Measurements from ENCODE around the gene MYF5. TPM values are rescaled to one million over a fixed set of nuclear protein-coding genes. Genes with fewer than 3 reads are reported as not detected.

Gene MYF5
- total and polyA plus RNA-seq, 2 experiments from 2014 or later = not detected

DNA sequence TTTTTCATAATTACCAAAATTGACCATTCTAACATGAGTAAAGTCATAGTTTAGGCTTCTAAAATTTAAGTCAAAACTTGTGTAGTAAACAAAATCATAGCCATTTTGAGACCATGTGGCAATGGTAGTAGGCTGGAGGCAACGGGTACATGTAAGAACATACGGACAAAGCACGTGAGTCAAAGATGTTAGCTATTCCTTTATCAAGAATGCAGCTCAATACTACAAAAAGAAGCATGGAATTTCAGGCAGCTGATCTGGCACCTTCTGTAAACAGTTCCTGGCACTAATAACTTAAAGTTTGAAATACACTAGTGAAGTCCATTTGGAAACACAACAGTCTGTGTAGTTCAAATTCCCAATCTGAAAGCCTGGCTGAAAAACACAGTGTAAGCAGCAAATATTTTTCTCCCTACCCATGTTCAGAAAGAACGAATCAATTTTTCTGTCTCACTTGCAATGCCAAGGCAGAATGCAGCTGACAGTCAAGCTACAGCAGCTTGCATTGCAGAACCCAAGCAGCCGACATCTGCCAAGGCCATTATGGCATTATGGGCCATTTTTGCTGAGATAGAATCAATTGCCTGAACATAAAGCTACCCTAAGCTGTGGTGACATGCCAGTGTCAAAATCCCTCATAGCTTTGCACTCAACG is 29.3 kb downstream of the MYF5 start:
- no peaks in the 10 kb centered on the region for H3K9me3 ChIP-seq (ENCODE audit: low read depth)
- H3K9ac ChIP-seq = no peak overlapping the region
- H3K79me2 ChIP-seq (ENCODE audit: insufficient read depth) = no peaks in the 10 kb centered on the region
- TF ChIP-seq EZH2phosphoT487 (IDR thresholded peaks at IDR 0.05; ENCODE audit: insufficient read depth, low read depth) = no peak
- no peak for TF ChIP-seq EZH2 (IDR thresholded peaks at IDR 0.05; ENCODE audit: insufficient read depth, poor library complexity, severe bottlenecking)
- H3K9me2 ChIP-seq (ENCODE audit: insufficient read depth) = no peaks in the 10 kb centered on the region
- H4K20me1 ChIP-seq (ENCODE audit: insufficient read depth) = no peaks in the 10 kb centered on the region
- WGBS, 2 experiments (ENCODE audit: low coverage in 1 of 2, low lambda C conversion rate in 2 of 2, missing lambda C conversion rate in 2 of 2) = 22 to 24% methylated on average over 6 of the region's 6 CpGs
- no peak overlapping the region for H3K4me2 ChIP-seq (ENCODE audit: unreplicated experiment)
- in situ Hi-C loops (cut with MboI) = no loop called here
- no peak overlapping the region for H3K27ac ChIP-seq
- H2AFZ ChIP-seq = peak overlapping the region; percentile 28; the same call in 1 of the 2 replicates
- H3K4me1 ChIP-seq (ENCODE audit: insufficient read depth) = peaks cover 6% of the 10 kb centered on the region; the same call in 1 of the 2 replicates
- H3F3A ChIP-seq (ENCODE audit: insufficient read depth) = no peaks in the 10 kb centered on the region
- H3K27me3 ChIP-seq (replicated peaks; ENCODE audit: insufficient read depth) = no peaks in the 10 kb centered on the region
- H3K4me3 ChIP-seq = no peak overlapping the region
- DNase-seq = peak; percentile 4
- H3K36me3 ChIP-seq (ENCODE audit: low read depth) = no peaks in the 10 kb centered on the region

DNA sequence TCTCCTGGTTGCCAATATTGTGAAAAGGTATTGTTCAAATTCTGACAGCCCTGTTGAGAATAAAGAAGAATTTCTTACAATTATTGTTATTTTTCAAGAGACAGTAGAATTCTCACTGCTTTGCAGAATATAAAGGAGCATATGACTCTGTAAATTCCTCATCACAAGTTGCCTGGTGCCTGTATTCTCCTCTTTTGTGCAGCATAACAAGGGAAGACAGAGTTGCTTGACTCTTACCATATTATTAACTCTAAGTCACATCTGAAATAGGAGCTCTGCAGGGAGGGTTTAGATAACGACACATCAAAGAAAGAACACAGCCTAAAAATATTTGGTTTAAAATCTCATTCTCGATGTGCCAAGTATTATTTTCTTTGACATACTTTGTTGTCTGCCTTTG is 31.1 kb downstream of the MYF5 start:
- Histone ChIP-seq H4K20me1 (ENCODE audit: insufficient read depth) (no peaks in the 10 kb centered on the region), H3K79me2 (ENCODE audit: insufficient read depth) (no peaks in the 10 kb centered on the region), H3K27ac (no peak overlapping the region), H2AFZ (no peak overlapping the region), H3K36me3 (ENCODE audit: low read depth) (no peaks in the 10 kb centered on the region), H3K9me3 (ENCODE audit: low read depth) (no peaks in the 10 kb centered on the region), H3K4me2 (ENCODE audit: unreplicated experiment) (no peak overlapping the region), H3K9ac (no peak overlapping the region), H3K27me3 (replicated peaks; ENCODE audit: insufficient read depth) (no peaks in the 10 kb centered on the region), H3K4me1 (ENCODE audit: insufficient read depth) (peaks cover 6% of the 10 kb centered on the region; the same call in 1 of the 2 replicates), H3K4me3 (no peak overlapping the region), H3K9me2 (ENCODE audit: insufficient read depth) (no peaks in the 10 kb centered on the region), H3F3A (ENCODE audit: insufficient read depth) (no peaks in the 10 kb centered on the region)
- WGBS, 2 experiments (ENCODE audit: low coverage in 1 of 2, low lambda C conversion rate in 2 of 2, missing lambda C conversion rate in 2 of 2) = 42 to 48% methylated on average over 2 of the region's 2 CpGs
- no peak for DNase-seq
- TF ChIP-seq EZH2phosphoT487 (IDR thresholded peaks at IDR 0.05; ENCODE audit: insufficient read depth, low read depth) (no peak), EZH2 (IDR thresholded peaks at IDR 0.05; ENCODE audit: insufficient read depth, poor library complexity, severe bottlenecking) (no peak)
- in situ Hi-C loops (cut with MboI) = no loop called here

DNA sequence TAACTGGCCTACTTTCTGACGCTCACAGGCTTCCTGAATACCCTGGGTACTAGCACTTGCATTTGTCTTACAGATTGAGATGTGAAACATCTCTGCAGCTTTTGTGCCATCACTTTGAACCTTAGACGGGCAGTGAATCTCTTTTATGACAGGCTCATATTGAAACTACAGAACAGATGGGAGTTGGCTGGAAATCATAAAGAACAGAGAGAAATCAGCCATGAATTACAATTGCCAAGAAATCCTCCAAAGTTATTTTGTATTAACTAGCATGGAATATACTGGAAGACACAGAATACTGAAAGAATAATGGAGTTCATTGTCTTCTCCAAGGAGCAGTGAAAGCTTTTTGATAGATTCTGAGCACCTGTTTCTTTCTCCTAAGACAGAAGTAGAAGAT is 32.7 kb downstream of the MYF5 start:
- Histone ChIP-seq H3K9me3 (ENCODE audit: low read depth) (no peaks in the 10 kb centered on the region), H3F3A (ENCODE audit: insufficient read depth) (no peaks in the 10 kb centered on the region), H3K4me3 (no peak overlapping the region), H3K27ac (no peak overlapping the region), H3K4me1 (ENCODE audit: insufficient read depth) (peaks cover 6% of the 10 kb centered on the region; the same call in 1 of the 2 replicates), H3K9me2 (ENCODE audit: insufficient read depth) (no peaks in the 10 kb centered on the region), H2AFZ (no peak overlapping the region), H3K9ac (no peak overlapping the region), H3K36me3 (ENCODE audit: low read depth) (no peaks in the 10 kb centered on the region), H3K4me2 (ENCODE audit: unreplicated experiment) (no peak overlapping the region), H4K20me1 (ENCODE audit: insufficient read depth) (no peaks in the 10 kb centered on the region), H3K27me3 (replicated peaks; ENCODE audit: insufficient read depth) (no peaks in the 10 kb centered on the region), H3K79me2 (ENCODE audit: insufficient read depth) (no peaks in the 10 kb centered on the region)
- in situ Hi-C loops (cut with MboI) = no loop called here
- no peak for DNase-seq
- WGBS, 2 experiments (ENCODE audit: low coverage in 1 of 2, low lambda C conversion rate in 2 of 2, missing lambda C conversion rate in 2 of 2) = 29 to 36% methylated on average over 2 of the region's 2 CpGs
- no peak for TF ChIP-seq EZH2 (IDR thresholded peaks at IDR 0.05; ENCODE audit: insufficient read depth, poor library complexity, severe bottlenecking)
- no peak for TF ChIP-seq EZH2phosphoT487 (IDR thresholded peaks at IDR 0.05; ENCODE audit: insufficient read depth, low read depth)

GRCh38 chr12:80752464-80752863 is 35.8 kb downstream of the MYF5 start:
- peak overlapping the region; percentile 11; the same call in 1 of the 2 replicates for H2AFZ ChIP-seq
- no peaks in the 10 kb centered on the region for H3K36me3 ChIP-seq (ENCODE audit: low read depth)
- H3F3A ChIP-seq (ENCODE audit: insufficient read depth) = peaks cover 13% of the 10 kb centered on the region
- no peaks in the 10 kb centered on the region for H3K79me2 ChIP-seq (ENCODE audit: insufficient read depth)
- peak; percentile 28 for DNase-seq
- in situ Hi-C loops (cut with MboI) = loop anchor here (25.0 kb wide), 1 partner anchor 540 kb away; no protein-coding TSS in a partner anchor
- H3K9ac ChIP-seq = no peak overlapping the region
- H3K27me3 ChIP-seq (replicated peaks; ENCODE audit: insufficient read depth) = no peaks in the 10 kb centered on the region
- no peak overlapping the region for H3K27ac ChIP-seq
- no peak overlapping the region for H3K4me3 ChIP-seq
- no peaks in the 10 kb centered on the region for H4K20me1 ChIP-seq (ENCODE audit: insufficient read depth)
- H3K9me2 ChIP-seq (ENCODE audit: insufficient read depth) = no peaks in the 10 kb centered on the region
- no peaks in the 10 kb centered on the region for H3K9me3 ChIP-seq (ENCODE audit: low read depth)
- TF ChIP-seq EZH2phosphoT487 (IDR thresholded peaks at IDR 0.05; ENCODE audit: insufficient read depth, low read depth) = no peak
- no peak for TF ChIP-seq EZH2 (IDR thresholded peaks at IDR 0.05; ENCODE audit: insufficient read depth, poor library complexity, severe bottlenecking)
- no peak overlapping the region for H3K4me2 ChIP-seq (ENCODE audit: unreplicated experiment)
- peaks cover 14% of the 10 kb centered on the region for H3K4me1 ChIP-seq (ENCODE audit: insufficient read depth)
